ENCODE data around the gene VWA8. TPM values are rescaled to one million over a fixed set of nuclear protein-coding genes. Genes with fewer than 3 reads are reported as not detected.

VWA8 gene
- total and polyA plus RNA-seq, 2 experiments from 2014 or later = 6.3 to 24.6 TPM

- DNase-seq (ENCODE audit: low spot score) (no peak), ATAC-seq (no peak)
- Histone ChIP-seq H4K20me1 (replicated peaks; ENCODE audit: insufficient read depth) (0 out of 2 replicates have a peak, but pooled peaks cover 5% of the 10 kb centered on the region), H3K4me3 (no peak overlapping the region), H3K79me2 (replicated peaks; ENCODE audit: insufficient read depth) (peaks cover 36% of the 10 kb centered on the region), H3K4me1 (ENCODE audit: insufficient read depth) (no peaks in the 10 kb centered on the region), H3K4me2 (no peak overlapping the region), H2AFZ (no peak overlapping the region), H3K9me2 (ENCODE audit: insufficient read depth) (no peaks in the 10 kb centered on the region), H3K27ac (ENCODE audit: low read depth) (no peak overlapping the region), H3F3A (replicated peaks; ENCODE audit: low read depth) (no peaks in the 10 kb centered on the region), H3K27me3 (ENCODE audit: insufficient read depth) (no peaks in the 10 kb centered on the region), H3K36me3 (ENCODE audit: insufficient read depth) (no peaks in the 10 kb centered on the region)
- H3K27ac Mint-ChIP-seq = no peak overlapping the region
- no peaks in the 10 kb centered on the region for H3K27me3 Mint-ChIP-seq (ENCODE audit: insufficient read depth, low read depth, poor library complexity)
- peaks cover 23% of the 10 kb centered on the region; the same call in 2 of the 3 replicates for H3K36me3 Mint-ChIP-seq (ENCODE audit: low read depth)
- TF ChIP-seq POLR2AphosphoS5 (IDR thresholded peaks at IDR 0.05; ENCODE audit: low read depth) = no peak
- TF ChIP-seq JUNB (IDR thresholded peaks at IDR 0.05; ENCODE audit: unreplicated experiment) = no peak
- TF ChIP-seq ZNF462 (CRISPR knock-in tag; IDR thresholded peaks at IDR 0.05) = no peak
- TF ChIP-seq, protein P1, sequence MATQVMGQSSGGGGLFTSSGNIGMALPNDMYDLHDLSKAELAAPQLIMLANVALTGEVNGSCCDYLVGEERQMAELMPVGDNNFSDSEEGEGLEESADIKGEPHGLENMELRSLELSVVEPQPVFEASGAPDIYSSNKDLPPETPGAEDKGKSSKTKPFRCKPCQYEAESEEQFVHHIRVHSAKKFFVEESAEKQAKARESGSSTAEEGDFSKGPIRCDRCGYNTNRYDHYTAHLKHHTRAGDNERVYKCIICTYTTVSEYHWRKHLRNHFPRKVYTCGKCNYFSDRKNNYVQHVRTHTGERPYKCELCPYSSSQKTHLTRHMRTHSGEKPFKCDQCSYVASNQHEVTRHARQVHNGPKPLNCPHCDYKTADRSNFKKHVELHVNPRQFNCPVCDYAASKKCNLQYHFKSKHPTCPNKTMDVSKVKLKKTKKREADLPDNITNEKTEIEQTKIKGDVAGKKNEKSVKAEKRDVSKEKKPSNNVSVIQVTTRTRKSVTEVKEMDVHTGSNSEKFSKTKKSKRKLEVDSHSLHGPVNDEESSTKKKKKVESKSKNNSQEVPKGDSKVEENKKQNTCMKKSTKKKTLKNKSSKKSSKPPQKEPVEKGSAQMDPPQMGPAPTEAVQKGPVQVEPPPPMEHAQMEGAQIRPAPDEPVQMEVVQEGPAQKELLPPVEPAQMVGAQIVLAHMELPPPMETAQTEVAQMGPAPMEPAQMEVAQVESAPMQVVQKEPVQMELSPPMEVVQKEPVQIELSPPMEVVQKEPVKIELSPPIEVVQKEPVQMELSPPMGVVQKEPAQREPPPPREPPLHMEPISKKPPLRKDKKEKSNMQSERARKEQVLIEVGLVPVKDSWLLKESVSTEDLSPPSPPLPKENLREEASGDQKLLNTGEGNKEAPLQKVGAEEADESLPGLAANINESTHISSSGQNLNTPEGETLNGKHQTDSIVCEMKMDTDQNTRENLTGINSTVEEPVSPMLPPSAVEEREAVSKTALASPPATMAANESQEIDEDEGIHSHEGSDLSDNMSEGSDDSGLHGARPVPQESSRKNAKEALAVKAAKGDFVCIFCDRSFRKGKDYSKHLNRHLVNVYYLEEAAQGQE (IDR thresholded peaks at IDR 0.05; ENCODE audit: unreplicated experiment) = no peak
- TF ChIP-seq ZNF114 (CRISPR knock-in tag; IDR thresholded peaks at IDR 0.05) = no peak
- peaks cover 9% of the 10 kb centered on the region for H3K4me1 Mint-ChIP-seq
- no peaks in the 10 kb centered on the region for H3K9me3 Mint-ChIP-seq
- no peak overlapping the region for H3K4me3 Mint-ChIP-seq
Measured at GRCh38 chr13:41944635-41945397, 16.1 kb downstream of the VWA8 start.

Data from GM23338 (cell line).